Fibroblast of the conjunctiva (primary cell): Measurements from ENCODE around the gene SH2D3A.
"Not testable (repeated sequence)": the region's sequence is repeated elsewhere in the genome, so short reads cannot be mapped to it uniquely, and the experiment has no call there.

Source experiments
- DNase-seq: peaks from one replicate; pipeline ENCODE4 v3.0.0-alpha.2; 2010; ENCODE audit warnings: low read depth

The SH2D3A gene

GRCh38 chr19:6767357-6768235 is at the start of gene SH2D3A:
Gene SH2D3A, minus strand, starts transcription at chr19:6767435. Its CDS starts 3,687 bp downstream, at chr19:6763748.
- no peak for DNase-seq

- DNase-seq: no peak
Observed at GRCh38 chr19:6813659-6814058, 46.4 kb upstream of the SH2D3A start.

GRCh38 chr19:6812612-6813011 is 45.4 kb upstream of the SH2D3A start:
- no peak for DNase-seq

- peak; percentile 38 for DNase-seq
Observed at GRCh38 chr19:6811906-6812305, 44.7 kb upstream of the SH2D3A start.

- no peak for DNase-seq
Observed at GRCh38 chr19:6811378-6811777, 44.1 kb upstream of the SH2D3A start.

GRCh38 chr19:6809262-6809661 is 42.0 kb upstream of the SH2D3A start:
- no peak for DNase-seq

GRCh38 chr19:6808494-6808893 is 41.3 kb upstream of the SH2D3A start:
- no peak for DNase-seq

GRCh38 chr19:6807291-6807690 is 40.1 kb upstream of the SH2D3A start:
- DNase-seq: no peak

- no peak for DNase-seq
Observed at GRCh38 chr19:6806488-6806887, 39.3 kb upstream of the SH2D3A start.

GRCh38 chr19:6803036-6803404 is 35.8 kb upstream of the SH2D3A start:
- no peak for DNase-seq

GRCh38 chr19:6802336-6803035 is 35.3 kb upstream of the SH2D3A start:
- no peak for DNase-seq

GRCh38 chr19:6801485-6802086 is 34.4 kb upstream of the SH2D3A start:
- DNase-seq: no peak

- DNase-seq: peak; percentile 4
Observed at GRCh38 chr19:6800991-6801484, 33.8 kb upstream of the SH2D3A start.

GRCh38 chr19:6800160-6800790 is 33.0 kb upstream of the SH2D3A start:
- DNase-seq: not testable (repeated sequence)

- no peak for DNase-seq
Observed at GRCh38 chr19:6797646-6798045, 30.4 kb upstream of the SH2D3A start.

- DNase-seq: no peak
Observed at GRCh38 chr19:6796278-6796677, 29.0 kb upstream of the SH2D3A start.

GRCh38 chr19:6794686-6795431 is 27.6 kb upstream of the SH2D3A start:
- no peak for DNase-seq

- DNase-seq: no peak
Observed at GRCh38 chr19:6793973-6794372, 26.7 kb upstream of the SH2D3A start.

- DNase-seq: no peak
Observed at GRCh38 chr19:6793411-6793810, 26.2 kb upstream of the SH2D3A start.

GRCh38 chr19:6791237-6791636 is 24.0 kb upstream of the SH2D3A start:
- no peak for DNase-seq
